HG03066 (cell line): ENCODE results near the gene DAD1.
"Not testable (repeated sequence)": the region's sequence is repeated elsewhere in the genome, so short reads cannot be mapped to it uniquely, and the experiment has no call there.

ENCODE experiments used
- ATAC-seq: cut with Tn5 transposase; IDR thresholded peaks from one replicate; pipeline ENCODE4 v1.9.1; 2021; ENCODE audit warnings: low read depth; ENCODE audit not compliant: unreplicated experiment

Gene DAD1

DNA sequence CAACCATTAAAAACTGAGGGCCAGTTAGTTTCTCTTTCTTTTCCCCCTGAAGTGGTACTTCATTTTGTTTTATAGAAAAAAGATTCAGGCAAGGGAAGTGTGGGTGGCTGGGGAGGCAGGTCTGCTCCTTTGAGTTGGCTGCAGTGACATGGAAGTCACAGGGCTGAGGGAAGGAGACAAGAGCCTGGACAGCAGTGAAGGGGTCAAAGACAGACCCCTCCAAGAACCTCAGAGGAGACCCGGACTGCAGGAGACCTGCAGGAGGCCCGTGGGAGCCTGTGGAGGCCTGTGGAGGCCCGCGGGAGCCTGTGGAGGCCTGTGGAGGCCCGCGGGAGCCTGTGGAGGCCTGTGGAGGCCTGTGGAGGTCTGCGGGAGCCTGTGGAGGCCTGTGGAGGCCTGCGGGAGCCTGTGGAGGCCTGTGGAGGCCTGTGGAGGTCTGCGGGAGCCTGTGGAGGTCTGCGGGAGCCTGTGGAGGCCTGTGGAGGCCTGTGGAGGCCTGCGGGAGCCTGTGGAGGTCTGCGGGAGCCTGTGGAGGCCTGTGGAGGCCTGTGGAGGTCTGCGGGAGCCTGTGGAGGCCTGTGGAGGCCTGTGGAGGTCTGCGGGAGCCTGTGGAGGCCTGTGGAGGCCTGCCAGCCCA, 35.0 kb downstream of the DAD1 start:
- not testable (repeated sequence) for ATAC-seq

DNA sequence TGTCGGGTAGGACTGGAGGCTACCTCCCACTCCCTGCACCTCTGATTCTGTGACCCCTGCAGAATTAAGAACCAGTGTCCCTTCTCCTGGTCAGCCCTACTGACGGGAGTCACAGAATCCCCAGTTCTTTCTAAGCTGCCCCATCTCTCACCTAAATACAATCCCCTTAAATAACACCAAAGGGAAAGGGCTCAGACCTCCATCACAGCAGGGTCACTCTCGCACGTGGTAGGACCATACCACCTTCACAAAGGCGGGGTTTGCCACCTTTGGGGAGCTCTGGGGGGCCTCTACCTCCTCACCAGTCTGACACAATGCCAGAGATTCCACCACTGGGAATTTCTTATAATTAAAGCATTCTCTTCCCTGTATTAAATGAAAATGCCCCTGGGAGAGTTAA, 35.6 kb downstream of the DAD1 start:
- ATAC-seq: no peak

DNA sequence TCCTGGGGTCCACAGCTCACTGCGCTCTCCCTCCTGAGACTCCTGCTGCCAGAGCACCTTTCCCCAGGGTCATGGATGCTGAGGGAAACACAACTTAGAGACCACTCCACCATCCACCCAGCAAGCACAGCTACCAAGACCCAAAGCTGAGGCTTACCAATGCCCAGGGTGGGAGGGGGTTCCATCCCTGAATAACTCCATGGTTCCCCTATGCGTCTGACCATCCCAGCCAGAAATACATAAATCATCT, 36.3 kb downstream of the DAD1 start:
- ATAC-seq: no peak

DNA sequence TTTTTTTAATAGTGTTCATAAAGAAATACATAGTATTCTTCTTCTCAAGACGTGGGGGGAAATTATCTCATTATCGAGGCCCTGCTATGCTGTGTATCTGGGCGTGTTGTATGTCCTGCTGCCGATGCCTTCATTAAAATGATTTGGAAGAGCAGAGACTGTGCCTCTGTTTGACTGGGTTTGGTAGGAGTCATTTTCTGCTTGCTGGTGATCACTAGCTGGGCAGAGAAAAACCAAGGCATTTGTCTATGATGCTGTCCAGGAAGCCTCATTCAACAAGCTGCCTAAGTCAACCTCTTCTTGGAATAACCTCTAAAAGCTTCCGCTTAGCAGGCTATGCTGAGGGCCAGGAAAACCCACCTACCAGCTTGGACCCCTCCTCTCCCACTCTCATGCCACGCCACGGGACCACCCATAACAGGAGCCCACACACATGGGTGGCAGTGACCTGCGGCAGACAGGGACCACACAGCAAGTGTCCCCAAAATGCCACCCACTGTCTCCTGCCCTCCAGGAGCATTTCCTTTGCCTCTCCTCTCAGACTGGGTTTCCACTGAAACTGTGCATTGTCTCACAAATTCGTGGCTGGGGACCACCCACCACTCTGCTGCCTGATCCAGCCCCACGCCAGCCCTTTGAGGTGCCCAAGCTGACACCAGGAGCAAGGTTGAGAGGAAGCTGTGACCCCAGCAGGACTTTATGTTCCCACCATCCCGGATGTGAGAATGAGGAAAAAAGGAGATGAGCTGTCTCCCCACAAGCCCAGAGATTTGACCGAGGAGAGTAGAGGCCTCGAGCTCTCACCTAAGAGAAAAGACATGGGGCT, 36.8 kb downstream of the DAD1 start:
- ATAC-seq: no peak

DNA sequence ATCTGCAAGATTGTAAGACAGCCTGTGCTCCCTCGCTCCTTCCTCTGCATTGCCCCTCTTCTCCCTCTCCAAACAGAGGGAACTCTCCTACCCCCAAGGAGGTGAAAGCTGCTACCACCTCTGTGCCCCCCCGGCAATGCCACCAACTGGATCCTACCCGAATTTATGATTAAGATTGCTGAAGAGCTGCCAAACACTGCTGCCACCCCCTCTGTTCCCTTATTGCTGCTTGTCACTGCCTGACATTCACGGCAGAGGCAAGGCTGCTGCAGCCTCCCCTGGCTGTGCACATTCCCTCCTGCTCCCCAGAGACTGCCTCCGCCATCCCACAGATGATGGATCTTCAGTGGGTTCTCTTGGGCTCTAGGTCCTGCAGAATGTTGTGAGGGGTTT, 37.4 kb downstream of the DAD1 start:
- ATAC-seq: no peak

DNA sequence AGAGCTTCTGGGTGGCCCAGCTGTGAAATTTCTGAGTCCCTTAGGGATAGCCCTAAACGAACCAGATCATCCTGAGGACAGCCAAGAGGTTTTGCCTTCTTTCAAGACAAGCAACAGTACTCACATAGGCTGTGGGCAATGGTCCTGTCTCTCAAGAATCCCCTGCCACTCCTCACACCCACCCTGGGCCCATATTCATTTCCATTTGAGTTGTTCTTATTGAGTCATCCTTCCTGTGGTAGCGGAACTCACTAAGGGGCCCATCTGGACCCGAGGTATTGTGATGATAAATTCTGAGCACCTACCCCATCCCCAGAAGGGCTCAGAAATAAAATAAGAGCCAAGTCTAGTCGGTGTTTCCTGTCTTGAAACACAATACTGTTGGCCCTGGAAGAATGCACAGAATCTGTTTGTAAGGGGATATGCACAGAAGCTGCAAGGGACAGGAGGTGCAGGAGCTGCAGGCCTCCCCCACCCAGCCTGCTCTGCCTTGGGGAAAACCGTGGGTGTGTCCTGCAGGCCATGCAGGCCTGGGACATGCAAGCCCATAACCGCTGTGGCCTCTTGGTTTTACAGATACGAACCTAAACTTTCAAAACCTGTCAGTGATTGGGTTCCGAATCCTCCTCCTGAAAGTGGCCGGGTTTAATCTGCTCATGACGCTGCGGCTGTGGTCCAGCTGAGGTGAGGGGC, 38.9 kb downstream of the DAD1 start:
- no peak for ATAC-seq

DNA sequence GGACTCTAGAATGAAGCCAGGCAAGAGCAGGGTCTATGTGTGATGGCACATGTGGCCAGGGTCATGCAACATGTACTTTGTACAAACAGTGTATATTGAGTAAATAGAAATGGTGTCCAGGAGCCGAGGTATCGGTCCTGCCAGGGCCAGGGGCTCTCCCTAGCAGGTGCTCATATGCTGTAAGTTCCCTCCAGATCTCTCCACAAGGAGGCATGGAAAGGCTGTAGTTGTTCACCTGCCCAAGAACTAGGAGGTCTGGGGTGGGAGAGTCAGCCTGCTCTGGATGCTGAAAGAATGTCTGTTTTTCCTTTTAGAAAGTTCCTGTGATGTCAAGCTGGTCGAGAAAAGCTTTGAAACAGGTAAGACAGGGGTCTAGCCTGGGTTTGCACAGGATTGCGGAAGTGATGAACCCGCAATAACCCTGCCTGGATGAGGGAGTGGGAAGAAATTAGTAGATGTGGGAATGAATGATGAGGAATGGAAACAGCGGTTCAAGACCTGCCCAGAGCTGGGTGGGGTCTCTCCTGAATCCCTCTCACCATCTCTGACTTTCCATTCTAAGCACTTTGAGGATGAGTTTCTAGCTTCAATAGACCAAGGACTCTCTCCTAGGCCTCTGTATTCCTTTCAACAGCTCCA, 39.6 kb downstream of the DAD1 start:
- ATAC-seq: no peak

DNA sequence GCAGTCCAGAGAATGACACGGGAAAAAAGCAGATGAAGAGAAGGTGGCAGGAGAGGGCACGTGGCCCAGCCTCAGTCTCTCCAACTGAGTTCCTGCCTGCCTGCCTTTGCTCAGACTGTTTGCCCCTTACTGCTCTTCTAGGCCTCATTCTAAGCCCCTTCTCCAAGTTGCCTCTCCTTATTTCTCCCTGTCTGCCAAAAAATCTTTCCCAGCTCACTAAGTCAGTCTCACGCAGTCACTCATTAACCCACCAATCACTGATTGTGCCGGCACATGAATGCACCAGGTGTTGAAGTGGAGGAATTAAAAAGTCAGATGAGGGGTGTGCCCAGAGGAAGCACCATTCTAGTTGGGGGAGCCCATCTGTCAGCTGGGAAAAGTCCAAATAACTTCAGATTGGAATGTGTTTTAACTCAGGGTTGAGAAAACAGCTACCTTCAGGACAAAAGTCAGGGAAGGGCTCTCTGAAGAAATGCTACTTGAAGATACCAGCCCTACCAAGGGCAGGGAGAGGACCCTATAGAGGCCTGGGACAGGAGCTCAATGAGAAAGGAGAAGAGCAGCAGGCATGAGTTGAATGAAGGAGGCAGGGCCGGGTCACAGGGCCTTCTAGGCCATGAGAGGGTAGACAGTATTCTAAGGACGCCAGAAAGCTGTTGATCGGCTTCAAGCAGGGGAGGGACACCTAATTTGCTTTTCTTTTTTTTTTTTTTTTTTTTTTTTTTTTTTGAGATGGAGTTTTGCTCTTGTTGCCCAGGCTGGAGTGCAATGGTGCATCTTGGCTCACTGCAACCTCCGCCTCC, 40.9 kb downstream of the DAD1 start:
- ATAC-seq: no peak

DNA sequence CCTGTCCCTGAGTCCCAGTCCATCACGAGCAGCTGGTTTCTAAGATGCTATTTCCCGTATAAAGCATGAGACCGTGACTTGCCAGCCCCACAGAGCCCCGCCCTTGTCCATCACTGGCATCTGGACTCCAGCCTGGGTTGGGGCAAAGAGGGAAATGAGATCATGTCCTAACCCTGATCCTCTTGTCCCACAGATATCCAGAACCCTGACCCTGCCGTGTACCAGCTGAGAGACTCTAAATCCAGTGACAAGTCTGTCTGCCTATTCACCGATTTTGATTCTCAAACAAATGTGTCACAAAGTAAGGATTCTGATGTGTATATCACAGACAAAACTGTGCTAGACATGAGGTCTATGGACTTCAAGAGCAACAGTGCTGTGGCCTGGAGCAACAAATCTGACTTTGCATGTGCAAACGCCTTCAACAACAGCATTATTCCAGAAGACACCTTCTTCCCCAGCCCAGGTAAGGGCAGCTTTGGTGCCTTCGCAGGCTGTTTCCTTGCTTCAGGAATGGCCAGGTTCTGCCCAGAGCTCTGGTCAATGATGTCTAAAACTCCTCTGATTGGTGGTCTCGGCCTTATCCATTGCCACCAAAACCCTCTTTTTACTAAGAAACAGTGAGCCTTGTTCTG, 41.6 kb downstream of the DAD1 start:
- no peak for ATAC-seq

DNA sequence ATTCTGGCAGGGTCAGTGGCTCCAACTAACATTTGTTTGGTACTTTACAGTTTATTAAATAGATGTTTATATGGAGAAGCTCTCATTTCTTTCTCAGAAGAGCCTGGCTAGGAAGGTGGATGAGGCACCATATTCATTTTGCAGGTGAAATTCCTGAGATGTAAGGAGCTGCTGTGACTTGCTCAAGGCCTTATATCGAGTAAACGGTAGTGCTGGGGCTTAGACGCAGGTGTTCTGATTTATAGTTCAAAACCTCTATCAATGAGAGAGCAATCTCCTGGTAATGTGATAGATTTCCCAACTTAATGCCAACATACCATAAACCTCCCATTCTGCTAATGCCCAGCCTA, 42.3 kb downstream of the DAD1 start:
- no peak for ATAC-seq

DNA sequence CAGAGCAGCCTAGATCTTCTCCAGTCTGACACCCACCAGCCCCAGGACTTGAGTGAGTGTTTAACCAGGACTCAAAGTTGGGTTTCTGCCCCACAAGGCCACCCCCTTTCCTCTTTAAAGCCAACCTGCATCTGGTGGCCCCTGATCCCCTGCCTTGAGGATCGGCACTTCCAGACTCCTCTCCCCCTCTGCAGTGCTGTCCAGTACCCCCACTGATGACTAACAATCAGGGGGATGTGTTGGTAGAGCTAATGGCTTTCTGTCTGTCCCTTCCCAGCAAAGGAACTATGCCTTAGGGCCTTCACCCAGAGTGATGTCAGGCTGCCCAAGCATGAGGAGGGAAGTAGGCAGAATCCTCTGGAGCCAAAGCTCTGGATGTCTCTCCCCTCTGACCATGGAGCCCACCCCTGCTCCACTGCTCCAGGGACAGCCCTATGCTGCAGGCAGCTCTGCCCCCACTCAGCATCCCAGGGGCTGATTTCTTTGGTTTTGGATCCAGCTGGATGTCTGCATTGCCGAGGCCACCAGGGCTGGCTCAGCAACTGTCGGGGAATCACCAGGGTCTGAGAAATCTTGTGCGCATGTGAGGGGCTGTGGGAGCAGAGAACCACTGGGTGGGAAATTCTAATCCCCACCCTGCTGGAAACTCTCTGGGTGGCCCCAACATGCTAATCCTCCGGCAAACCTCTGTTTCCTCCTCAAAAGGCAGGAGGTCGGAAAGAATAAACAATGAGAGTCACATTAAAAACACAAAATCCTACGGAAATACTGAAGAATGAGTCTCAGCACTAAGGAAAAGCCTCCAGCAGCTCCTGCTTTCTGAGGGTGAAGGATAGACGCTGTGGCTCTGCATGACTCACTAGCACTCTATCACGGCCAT, 42.9 kb downstream of the DAD1 start:
- ATAC-seq: no peak

DNA sequence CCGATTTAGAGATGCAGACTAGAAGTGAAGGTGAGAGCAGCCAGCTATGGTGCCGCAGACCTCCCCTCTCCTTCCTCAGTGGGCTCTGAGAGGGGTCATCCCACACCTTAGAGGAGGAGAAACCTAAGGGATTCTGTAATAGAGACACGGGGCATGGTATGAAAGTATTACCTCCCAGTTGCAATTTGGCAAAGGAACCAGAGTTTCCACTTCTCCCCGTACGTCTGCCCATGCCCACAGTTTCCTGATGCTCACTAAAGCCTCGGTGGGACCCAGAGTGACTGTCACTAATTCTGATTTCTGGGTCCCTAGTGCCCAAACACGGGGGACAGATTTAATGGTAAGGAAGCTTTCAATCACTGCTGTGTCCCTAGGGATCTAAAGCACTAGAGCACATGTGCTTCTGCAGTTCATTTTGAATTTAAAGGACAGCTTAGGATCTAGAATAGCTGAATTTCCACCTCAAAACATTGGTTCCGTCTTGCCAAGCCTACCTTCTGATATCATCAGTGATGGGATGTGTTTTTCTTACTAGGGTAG, 44.1 kb downstream of the DAD1 start:
- no peak for ATAC-seq

DNA sequence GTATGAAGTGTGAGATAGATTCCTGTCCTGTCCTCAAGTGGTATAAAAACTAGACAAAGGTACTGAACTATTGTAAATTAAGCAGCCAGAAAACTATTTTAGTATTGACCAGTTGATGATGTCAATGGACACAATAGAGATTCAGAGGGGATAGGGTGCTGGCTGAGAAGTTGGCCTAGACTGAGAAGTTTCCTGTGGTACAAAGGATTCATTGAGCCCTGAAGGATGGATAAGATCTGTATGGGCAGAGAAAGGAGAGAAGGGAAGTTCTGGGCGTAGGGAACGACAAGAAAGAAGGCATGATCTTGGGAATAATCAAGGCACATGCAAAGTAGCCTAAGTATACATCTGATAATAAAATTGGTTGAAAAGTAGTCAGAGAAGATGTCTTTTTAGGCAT, 44.6 kb downstream of the DAD1 start:
- ATAC-seq: no peak

DNA sequence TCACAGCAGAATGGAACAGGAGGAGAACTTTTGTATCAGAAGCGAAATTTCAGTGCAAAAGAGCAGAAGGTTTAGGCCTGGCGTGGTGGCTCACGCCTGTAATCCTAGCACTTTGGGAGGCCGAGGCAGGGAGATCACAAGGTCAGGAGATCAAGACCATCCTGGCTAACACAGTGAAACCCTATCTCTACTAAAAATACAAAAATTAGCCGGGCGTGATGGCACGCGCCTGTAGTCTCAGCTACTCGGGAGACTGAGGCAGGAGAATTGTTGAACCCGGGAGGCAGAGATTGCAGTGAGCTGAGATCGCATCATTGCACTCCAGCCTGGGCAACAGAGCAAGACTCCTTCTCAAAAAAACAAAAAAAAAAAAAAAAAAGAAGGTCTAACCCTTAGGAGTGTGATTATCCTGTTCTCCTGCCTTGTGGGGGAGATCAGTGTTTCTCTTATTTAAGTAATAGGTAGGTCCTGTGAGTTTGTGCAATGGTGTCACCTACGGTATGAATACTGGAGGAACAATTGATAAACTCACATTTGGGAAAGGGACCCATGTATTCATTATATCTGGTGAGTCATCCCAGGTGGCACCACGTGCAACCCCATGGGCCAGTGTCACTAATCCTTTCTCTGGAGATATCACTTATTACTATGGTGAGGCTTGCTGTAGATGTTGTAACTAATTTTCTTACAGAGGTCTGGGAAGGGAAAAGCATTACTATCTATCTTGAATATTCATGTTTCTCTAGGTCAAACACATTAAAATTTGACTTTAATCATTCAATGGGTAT, 45.3 kb downstream of the DAD1 start:
- not testable (repeated sequence) for ATAC-seq

DNA sequence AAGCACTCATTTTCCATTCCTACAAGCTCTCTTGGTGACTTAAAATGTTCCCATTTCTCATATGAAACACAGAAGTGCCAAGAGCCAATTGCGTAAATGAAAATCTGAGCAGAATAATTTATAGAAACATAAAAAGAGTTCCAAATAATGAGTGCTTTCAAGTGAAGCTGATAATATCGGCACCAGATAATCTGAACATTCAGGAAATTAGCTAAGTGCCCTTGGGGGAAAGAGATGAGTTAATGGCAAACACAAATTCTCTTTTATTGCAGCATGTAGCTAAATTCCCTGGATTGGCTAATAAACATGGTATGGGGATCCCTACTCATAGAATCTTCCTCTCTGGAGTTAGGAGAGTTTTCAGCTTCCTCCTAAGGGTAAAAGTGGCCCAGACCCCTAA, 46.7 kb downstream of the DAD1 start:
- no peak for ATAC-seq

DNA sequence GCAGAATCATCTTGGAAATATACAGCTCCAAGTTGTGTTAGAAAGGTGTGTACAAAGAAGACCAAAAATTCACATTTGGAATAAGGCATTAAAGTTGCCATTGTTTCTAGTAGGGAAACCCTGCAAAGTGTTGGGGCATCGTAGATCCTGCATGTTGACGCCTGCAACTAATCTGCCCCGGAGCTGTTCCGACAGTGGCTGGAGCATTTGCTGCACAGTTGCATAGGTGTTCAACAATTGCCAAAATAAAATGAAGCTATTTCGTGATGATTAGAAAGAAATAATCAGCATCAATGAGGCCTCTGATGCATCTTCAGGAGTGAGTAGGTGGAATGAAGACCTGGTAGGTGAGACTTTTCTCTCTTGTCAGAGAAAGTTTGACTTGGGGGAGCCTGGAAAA, 47.3 kb downstream of the DAD1 start:
- ATAC-seq: no peak

DNA sequence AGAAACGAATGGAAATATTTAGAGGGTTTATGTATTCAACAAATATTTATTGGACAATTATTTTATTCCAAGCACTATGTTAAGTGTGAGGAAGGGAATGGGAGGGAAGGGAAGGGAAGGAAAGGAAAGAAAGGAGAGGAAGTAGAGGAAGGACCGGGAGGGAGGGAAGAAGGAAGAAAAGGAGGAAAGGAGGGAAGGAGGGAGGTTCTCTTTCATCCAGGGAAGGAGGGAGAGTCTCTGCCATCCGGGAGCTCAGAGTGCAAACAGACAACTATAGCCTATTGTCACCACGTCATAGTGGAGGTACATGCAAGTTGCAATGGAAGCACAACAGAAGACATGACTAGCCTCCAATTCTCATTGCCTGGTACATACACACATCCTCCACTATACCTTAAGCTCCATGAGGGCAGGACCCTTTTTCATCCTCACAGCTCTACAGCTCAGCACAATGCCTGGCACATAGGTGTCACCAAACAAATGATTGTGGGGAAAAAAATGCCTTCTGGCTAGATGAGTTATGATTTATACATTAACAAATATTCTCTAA, 48.1 kb downstream of the DAD1 start:
- no peak for ATAC-seq

DNA sequence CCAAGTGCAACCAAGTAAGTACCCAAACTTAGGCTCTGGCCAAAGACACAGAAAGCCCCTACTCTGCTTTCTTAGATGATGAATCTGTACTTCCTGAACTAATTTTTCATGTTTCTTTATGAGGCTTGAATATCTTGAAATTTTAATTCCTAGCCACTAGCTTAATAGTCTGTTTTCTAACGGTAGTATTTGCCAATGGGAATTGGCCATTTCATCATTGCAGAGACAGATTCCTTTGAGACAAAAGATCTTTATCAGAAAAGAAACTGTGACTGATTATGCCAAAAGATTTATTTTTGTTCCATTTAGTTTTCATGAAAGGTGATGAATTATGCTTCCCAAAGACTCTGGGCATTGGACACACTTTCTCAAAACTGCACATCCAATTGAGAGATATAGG, 48.7 kb downstream of the DAD1 start:
- no peak for ATAC-seq
